ENCODE results near the gene GALNT16. TPM values are rescaled to one million over a fixed set of nuclear protein-coding genes. Genes with fewer than 3 reads are reported as not detected.

Gene GALNT16
- polyA plus RNA-seq, 1 experiment, result 1.3 TPM

DNA sequence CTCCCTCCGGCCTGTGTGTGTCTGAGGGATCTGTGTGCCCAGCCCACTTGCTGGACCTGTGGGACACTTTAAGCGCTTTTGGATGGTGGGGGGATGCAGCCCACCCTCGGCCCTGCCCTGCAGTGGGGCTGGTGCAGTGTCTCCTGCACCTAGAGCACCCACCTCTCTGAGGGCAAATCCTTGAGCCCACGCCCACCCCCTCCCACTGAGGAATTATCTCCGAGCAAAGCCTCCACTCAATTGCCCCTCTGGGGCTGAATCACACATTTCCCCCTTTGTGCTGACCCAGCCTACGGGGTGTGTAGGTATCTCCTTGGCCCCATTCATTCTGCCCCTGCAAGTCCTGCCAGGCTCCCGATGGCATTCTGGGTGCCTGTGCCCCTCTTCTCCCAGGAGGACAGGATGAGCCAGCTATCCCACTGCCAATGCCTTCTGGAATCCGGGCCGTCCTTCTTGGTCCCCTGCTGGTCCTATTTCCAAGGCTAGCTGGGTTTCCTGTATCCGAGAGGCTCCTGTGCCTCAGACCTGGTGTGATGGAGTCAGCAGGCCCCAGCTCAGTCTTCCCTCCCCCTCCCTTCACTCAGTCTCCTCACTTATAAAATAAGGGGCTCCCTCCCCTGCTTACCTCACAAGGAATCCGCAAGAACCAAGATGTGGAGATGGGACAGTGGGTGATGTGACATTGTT, 89.3 kb downstream of the GALNT16 start:
- TF ChIP-seq, protein P1, sequence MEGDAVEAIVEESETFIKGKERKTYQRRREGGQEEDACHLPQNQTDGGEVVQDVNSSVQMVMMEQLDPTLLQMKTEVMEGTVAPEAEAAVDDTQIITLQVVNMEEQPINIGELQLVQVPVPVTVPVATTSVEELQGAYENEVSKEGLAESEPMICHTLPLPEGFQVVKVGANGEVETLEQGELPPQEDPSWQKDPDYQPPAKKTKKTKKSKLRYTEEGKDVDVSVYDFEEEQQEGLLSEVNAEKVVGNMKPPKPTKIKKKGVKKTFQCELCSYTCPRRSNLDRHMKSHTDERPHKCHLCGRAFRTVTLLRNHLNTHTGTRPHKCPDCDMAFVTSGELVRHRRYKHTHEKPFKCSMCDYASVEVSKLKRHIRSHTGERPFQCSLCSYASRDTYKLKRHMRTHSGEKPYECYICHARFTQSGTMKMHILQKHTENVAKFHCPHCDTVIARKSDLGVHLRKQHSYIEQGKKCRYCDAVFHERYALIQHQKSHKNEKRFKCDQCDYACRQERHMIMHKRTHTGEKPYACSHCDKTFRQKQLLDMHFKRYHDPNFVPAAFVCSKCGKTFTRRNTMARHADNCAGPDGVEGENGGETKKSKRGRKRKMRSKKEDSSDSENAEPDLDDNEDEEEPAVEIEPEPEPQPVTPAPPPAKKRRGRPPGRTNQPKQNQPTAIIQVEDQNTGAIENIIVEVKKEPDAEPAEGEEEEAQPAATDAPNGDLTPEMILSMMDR (IDR thresholded peaks at IDR 0.05; ENCODE audit: low read depth, low read length), result no peak
- DNase-seq (ENCODE audit: low read depth, low spot score), result no peak

DNA sequence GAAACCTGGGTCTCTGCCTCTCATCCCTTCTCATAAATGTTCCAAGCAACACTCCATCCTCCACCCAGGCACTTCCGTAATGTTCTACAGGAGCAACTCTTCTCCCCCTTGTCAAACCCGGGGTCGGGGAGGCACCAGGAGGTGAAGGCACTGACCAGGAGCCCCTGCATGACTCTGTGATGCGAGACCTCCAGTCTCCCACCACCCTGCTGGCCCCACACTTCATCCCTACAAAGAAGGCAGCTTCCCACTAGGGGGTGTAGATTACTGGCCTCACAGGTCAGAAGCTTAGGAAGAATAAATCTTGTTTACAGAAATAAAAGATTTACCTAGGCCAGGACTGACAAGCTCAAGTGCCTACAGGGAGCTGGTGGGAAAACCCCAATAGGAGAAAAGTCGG, 90.9 kb downstream of the GALNT16 start:
- no peak for DNase-seq (ENCODE audit: low read depth, low spot score)
- CTCF ChIA-PET, result interaction anchor here (1.3 kb wide), 1 partner anchor 109 kb away, joined by 3 read pairs; no protein-coding TSS in a partner anchor
- POLR2A ChIA-PET, result no interaction called here
- TF ChIP-seq, protein P1 (IDR thresholded peaks at IDR 0.05; ENCODE audit: low read depth, low read length), result 0 out of 2 replicates have a peak, but pooled peaks have one; percentile 2
- Histone ChIP-seq H3K4me3 (ENCODE audit: low read depth, low read length) (no peak overlapping the region), H3K27me3 (ENCODE audit: control insufficient read depth, insufficient read depth, low read length) (peaks cover 36% of the 10 kb centered on the region), H3K27ac (ENCODE audit: low read depth, low read length) (no peak overlapping the region), H3K9me3 (ENCODE audit: control insufficient read depth, insufficient read depth, low read length) (no peaks in the 10 kb centered on the region; the same call in 1 of the 2 replicates)

More for the DNA sequence above, 89.3 kb downstream of the GALNT16 start:
- H3K9me3 ChIP-seq (ENCODE audit: control insufficient read depth, insufficient read depth, low read length), result no peaks in the 10 kb centered on the region; the same call in 1 of the 2 replicates
- ChIA-PET CTCF (interaction anchor here (5.1 kb wide), 1 partner anchor 108 kb away, joined by 76 read pairs; no protein-coding TSS in a partner anchor), POLR2A (no interaction called here)
- H3K27me3 ChIP-seq (ENCODE audit: control insufficient read depth, insufficient read depth, low read length), result peaks cover 43% of the 10 kb centered on the region
- H3K4me3 ChIP-seq (ENCODE audit: low read depth, low read length), result no peak overlapping the region
- no peak overlapping the region for H3K27ac ChIP-seq (ENCODE audit: low read depth, low read length)

DNA sequence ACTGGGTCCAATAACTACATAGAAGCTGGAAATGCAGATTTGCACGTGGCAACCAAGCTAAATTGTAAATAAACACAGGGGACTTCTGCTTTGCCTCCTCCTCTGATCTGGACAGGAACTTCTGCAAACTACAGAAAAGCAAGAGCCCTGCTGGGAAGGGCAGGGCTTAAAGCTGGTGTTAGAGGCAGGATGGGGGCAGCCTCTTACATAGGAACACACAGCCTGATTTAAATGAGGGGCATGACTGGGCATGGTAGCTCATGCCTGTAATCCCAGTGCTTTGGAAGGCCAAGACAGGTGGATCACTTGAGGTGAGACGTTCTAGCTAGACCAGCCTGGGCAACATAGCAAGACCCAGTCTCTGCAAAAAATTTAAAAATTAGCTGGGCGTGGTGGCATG, 91.4 kb downstream of the GALNT16 start:
- Histone ChIP-seq H3K4me3 (ENCODE audit: low read depth, low read length) (no peak overlapping the region), H3K27me3 (ENCODE audit: control insufficient read depth, insufficient read depth, low read length) (peaks cover 36% of the 10 kb centered on the region), H3K27ac (ENCODE audit: low read depth, low read length) (no peak overlapping the region), H3K9me3 (ENCODE audit: control insufficient read depth, insufficient read depth, low read length) (no peaks in the 10 kb centered on the region; the same call in 1 of the 2 replicates)
- ChIA-PET POLR2A (no interaction called here), CTCF (interaction anchor here (1.2 to 1.3 kb wide), 2 partner anchors 12 to 109 kb away, joined by 3 to 4 read pairs; no protein-coding TSS in a partner anchor)
- TF ChIP-seq, protein P1 (IDR thresholded peaks at IDR 0.05; ENCODE audit: low read depth, low read length), result no peak
- DNase-seq (ENCODE audit: low read depth, low spot score), result no peak

DNA sequence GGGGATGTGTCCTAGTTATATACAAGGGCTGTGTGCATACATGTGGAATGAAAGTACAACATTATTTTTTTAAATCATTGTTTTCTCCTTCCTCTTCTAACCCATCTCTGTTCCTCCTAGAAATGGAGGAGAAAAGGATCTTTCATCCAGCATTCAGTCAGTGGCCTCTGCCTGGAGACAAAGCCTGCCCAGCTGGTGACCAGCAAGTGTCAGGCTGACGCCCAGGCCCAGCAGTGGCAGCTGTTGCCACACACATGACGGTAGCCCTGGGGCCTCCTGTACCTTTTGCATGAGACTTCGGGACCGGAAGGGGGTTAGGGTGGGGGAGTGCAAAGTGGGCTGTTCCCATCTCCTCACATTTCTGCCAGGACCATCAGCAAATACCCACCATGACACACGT, 92.0 kb downstream of the GALNT16 start:
- no peak overlapping the region for H3K27ac ChIP-seq (ENCODE audit: low read depth, low read length)
- DNase-seq (ENCODE audit: low read depth, low spot score), result no peak
- CTCF ChIA-PET, result interaction anchor here (1.2 to 1.3 kb wide), 2 partner anchors 11 to 110 kb away, joined by 3 to 4 read pairs; no protein-coding TSS in a partner anchor
- H3K27me3 ChIP-seq (ENCODE audit: control insufficient read depth, insufficient read depth, low read length), result peaks cover 33% of the 10 kb centered on the region
- H3K9me3 ChIP-seq (ENCODE audit: control insufficient read depth, insufficient read depth, low read length), result no peaks in the 10 kb centered on the region; the same call in 1 of the 2 replicates
- POLR2A ChIA-PET, result no interaction called here
- H3K4me3 ChIP-seq (ENCODE audit: low read depth, low read length), result no peak overlapping the region
- TF ChIP-seq, protein P1 (IDR thresholded peaks at IDR 0.05; ENCODE audit: low read depth, low read length), result no peak

DNA sequence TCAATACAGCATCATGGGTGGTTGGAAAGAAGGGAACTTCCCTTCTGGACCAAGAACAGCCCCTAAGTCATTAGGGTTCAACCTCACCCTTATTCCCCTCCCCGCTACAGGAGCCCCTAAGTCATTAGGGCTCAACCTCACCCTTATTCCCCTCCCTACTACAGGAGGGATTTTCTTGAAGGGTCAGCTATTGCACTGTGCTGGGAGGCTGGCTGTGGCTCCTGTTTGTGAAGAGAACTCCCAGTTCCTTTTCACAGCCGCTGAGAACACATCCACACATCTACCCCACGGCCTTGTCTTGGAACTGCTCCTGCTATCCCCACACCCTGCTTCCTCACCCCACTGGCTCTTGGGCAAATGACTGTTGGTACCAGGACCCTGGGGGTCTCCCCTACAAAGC, 93.2 kb downstream of the GALNT16 start:
- CTCF ChIA-PET, result no interaction called here
- DNase-seq (ENCODE audit: low read depth, low spot score), result no peak
- Histone ChIP-seq H3K4me3 (ENCODE audit: low read depth, low read length) (no peak overlapping the region), H3K27me3 (ENCODE audit: control insufficient read depth, insufficient read depth, low read length) (peaks cover 28% of the 10 kb centered on the region), H3K9me3 (ENCODE audit: control insufficient read depth, insufficient read depth, low read length) (no peaks in the 10 kb centered on the region; the same call in 1 of the 2 replicates), H3K27ac (ENCODE audit: low read depth, low read length) (no peak overlapping the region)
- POLR2A ChIA-PET, result no interaction called here
- TF ChIP-seq, protein P1 (IDR thresholded peaks at IDR 0.05; ENCODE audit: low read depth, low read length), result no peak

All from AG04450 (cell line).